DND-41 (cell line): Measurements from ENCODE around the gene EPHA10.

Experiments used
- ATAC-seq: fragments of 200-7000 bp; cut with Tn5 transposase; 3 replicates; pipeline ENCODE4 v1.9.1; 2021; ENCODE audit warnings: low read depth; ENCODE audit not compliant: insufficient read depth
- DNase-seq: peaks from one replicate; pipeline ENCODE4 v3.0.0-alpha.2; 2020
- H2AFZ ChIP-seq: 2 replicates; pipeline ENCODE4 v1.6.0; 2012; ENCODE audit warnings: low read depth, low read length
- H3K27ac ChIP-seq: 2 replicates; pipeline ENCODE4 v1.5.1; 2012; ENCODE audit warnings: low read length, inconsistent platforms
- H3K27me3 ChIP-seq: fragments of 200-600 bp; sonication (generic); 2 replicates; pipeline ENCODE4 v1.6.0; 2012; ENCODE audit warnings: low read length, mild to moderate bottlenecking, inconsistent platforms; ENCODE audit not compliant: insufficient read depth, poor library complexity
- H3K36me3 ChIP-seq: 2 replicates; pipeline ENCODE4 v1.5.1; 2012; ENCODE audit warnings: low read length, inconsistent platforms; ENCODE audit not compliant: insufficient read depth
- H3K4me1 ChIP-seq: 2 replicates; pipeline ENCODE4 v1.5.1; 2012; ENCODE audit warnings: mild to moderate bottlenecking, low read length; ENCODE audit not compliant: insufficient read depth
- H3K4me2 ChIP-seq: 2 replicates; pipeline ENCODE4 v1.6.0; 2012; ENCODE audit warnings: mild to moderate bottlenecking, moderate library complexity, low read length, inconsistent platforms; ENCODE audit not compliant: insufficient read depth
- H3K4me3 ChIP-seq, 2 experiments: fragments of 200-600 bp in 1 of 2; shearing (Covaris generic) in 1 of 2; 2 replicates each; pipeline ENCODE4 v1.5.1; 2012 to 2016; ENCODE audit warnings: inconsistent platforms in 2 of 2, low read length in 2 of 2, mild to moderate bottlenecking in 2 of 2, low read depth in 1 of 2, moderate library complexity in 1 of 2
- H3K79me2 ChIP-seq: 2 replicates; pipeline ENCODE4 v1.6.0; 2012; ENCODE audit warnings: low read length, inconsistent platforms; ENCODE audit not compliant: insufficient read depth
- H3K9ac ChIP-seq: 2 replicates; pipeline ENCODE4 v1.6.0; 2012; ENCODE audit warnings: low read depth, mild to moderate bottlenecking, inconsistent platforms, low read length, moderate library complexity
- H3K9me3 ChIP-seq: 2 replicates; pipeline ENCODE4 v1.5.1; 2012; ENCODE audit warnings: low read length, moderate library complexity, mild to moderate bottlenecking, inconsistent platforms; ENCODE audit not compliant: insufficient read depth, severe bottlenecking
- H4K20me1 ChIP-seq: 2 replicates; pipeline ENCODE4 v1.6.0; 2012; ENCODE audit warnings: low read length; ENCODE audit not compliant: insufficient read depth
- EZH2 ChIP-seq: IDR thresholded peaks from 3 replicates; pipeline ENCODE4 v1.6.1; 2012; ENCODE audit warnings: borderline replicate concordance, low read depth, mild to moderate bottlenecking, moderate library complexity, low read length, inconsistent platforms; ENCODE audit not compliant: severe bottlenecking
- TF ChIP-seq, protein P1 (sequence below): IDR thresholded peaks from 2 replicates; pipeline ENCODE4 v1.5.1; 2012; ENCODE audit warnings: borderline replicate concordance, low read length, moderate library complexity, mild to moderate bottlenecking; ENCODE audit not compliant: poor library complexity, severe bottlenecking; ENCODE audit errors: extremely low read depth

Gene EPHA10

GRCh38 chr1:37731312-37732019 lies 33.5 kb downstream of the EPHA10 start:
- Histone ChIP-seq H3K79me2 (no peaks in the 10 kb centered on the region), H4K20me1 (no peaks in the 10 kb centered on the region; the same call in 1 of the 2 replicates), H3K27ac (no peak overlapping the region), H3K4me2 (no peak overlapping the region), H3K27me3 (peaks cover 18% of the 10 kb centered on the region), H3K4me1 (no peaks in the 10 kb centered on the region), H3K36me3 (no peaks in the 10 kb centered on the region), H2AFZ (no peak overlapping the region), H3K9me3 (no peaks in the 10 kb centered on the region), H3K9ac (no peak overlapping the region), H3K4me3 (no peak overlapping the region)
- no peak for DNase-seq
- no peak for ATAC-seq
- TF ChIP-seq EZH2, result no peak
- TF ChIP-seq, protein P1, sequence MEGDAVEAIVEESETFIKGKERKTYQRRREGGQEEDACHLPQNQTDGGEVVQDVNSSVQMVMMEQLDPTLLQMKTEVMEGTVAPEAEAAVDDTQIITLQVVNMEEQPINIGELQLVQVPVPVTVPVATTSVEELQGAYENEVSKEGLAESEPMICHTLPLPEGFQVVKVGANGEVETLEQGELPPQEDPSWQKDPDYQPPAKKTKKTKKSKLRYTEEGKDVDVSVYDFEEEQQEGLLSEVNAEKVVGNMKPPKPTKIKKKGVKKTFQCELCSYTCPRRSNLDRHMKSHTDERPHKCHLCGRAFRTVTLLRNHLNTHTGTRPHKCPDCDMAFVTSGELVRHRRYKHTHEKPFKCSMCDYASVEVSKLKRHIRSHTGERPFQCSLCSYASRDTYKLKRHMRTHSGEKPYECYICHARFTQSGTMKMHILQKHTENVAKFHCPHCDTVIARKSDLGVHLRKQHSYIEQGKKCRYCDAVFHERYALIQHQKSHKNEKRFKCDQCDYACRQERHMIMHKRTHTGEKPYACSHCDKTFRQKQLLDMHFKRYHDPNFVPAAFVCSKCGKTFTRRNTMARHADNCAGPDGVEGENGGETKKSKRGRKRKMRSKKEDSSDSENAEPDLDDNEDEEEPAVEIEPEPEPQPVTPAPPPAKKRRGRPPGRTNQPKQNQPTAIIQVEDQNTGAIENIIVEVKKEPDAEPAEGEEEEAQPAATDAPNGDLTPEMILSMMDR, result no peak

- Histone ChIP-seq H3K27ac (no peak overlapping the region), H3K9me3 (no peaks in the 10 kb centered on the region), H3K9ac (no peak overlapping the region), H3K4me3 (no peak overlapping the region), H3K27me3 (peaks cover 18% of the 10 kb centered on the region), H3K36me3 (no peaks in the 10 kb centered on the region), H2AFZ (no peak overlapping the region), H4K20me1 (peaks cover 3% of the 10 kb centered on the region; the same call in 1 of the 2 replicates), H3K79me2 (no peaks in the 10 kb centered on the region), H3K4me1 (no peaks in the 10 kb centered on the region), H3K4me2 (no peak overlapping the region)
- ATAC-seq, result no peak
- no peak for TF ChIP-seq EZH2
- TF ChIP-seq, protein P1, result no peak
- no peak for DNase-seq
Observed at GRCh38 chr1:37730376-37730775, 34.5 kb downstream of the EPHA10 start.

GRCh38 chr1:37728416-37728815 lies 36.5 kb downstream of the EPHA10 start:
- DNase-seq (no peak), ATAC-seq (no peak)
- Histone ChIP-seq H3K27ac (no peak overlapping the region), H3K4me1 (no peaks in the 10 kb centered on the region), H3K36me3 (no peaks in the 10 kb centered on the region), H3K4me3 (no peak overlapping the region), H3K27me3 (peaks cover 14% of the 10 kb centered on the region), H3K9ac (no peak overlapping the region), H2AFZ (no peak overlapping the region), H4K20me1 (peaks cover 3% of the 10 kb centered on the region; the same call in 1 of the 2 replicates), H3K9me3 (no peaks in the 10 kb centered on the region), H3K4me2 (no peak overlapping the region), H3K79me2 (no peaks in the 10 kb centered on the region)
- TF ChIP-seq EZH2, result no peak
- TF ChIP-seq, protein P1, result no peak
